Measurements from ENCODE around the gene PGM2L1. TPM values are rescaled to one million over a fixed set of nuclear protein-coding genes. Genes with fewer than 3 reads are reported as not detected.

Gene PGM2L1
- total RNA-seq, 1 donor from 2014 or later: 20.5 TPM

DNA sequence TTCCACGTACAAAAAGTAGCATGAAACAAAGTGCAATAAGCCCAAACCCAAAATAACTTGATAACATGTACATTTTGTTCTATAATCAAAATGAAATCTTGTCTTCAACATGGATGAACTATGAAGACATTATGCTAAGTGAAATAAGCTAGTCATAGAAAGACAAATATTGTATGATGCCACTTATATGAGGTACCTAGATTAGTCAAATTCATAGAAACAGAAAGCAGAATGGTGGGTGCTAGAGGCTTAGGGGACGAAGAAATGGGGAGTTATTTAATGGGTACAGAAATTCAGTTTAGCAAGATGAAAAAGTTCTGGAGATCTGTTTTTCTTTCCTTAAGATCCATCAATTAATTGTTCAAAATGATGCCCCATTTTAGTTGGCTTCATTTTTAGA, 7.5 kb downstream of the PGM2L1 start:
- peaks cover 5% of the 10 kb centered on the region for H3K4me1 Mint-ChIP-seq (ENCODE audit: low read depth)
- H3K36me3 Mint-ChIP-seq (ENCODE audit: insufficient read depth): no peaks in the 10 kb centered on the region
- DNase-seq (ENCODE audit: low spot score, unreplicated experiment): no peak
- TF ChIP-seq, protein P1, sequence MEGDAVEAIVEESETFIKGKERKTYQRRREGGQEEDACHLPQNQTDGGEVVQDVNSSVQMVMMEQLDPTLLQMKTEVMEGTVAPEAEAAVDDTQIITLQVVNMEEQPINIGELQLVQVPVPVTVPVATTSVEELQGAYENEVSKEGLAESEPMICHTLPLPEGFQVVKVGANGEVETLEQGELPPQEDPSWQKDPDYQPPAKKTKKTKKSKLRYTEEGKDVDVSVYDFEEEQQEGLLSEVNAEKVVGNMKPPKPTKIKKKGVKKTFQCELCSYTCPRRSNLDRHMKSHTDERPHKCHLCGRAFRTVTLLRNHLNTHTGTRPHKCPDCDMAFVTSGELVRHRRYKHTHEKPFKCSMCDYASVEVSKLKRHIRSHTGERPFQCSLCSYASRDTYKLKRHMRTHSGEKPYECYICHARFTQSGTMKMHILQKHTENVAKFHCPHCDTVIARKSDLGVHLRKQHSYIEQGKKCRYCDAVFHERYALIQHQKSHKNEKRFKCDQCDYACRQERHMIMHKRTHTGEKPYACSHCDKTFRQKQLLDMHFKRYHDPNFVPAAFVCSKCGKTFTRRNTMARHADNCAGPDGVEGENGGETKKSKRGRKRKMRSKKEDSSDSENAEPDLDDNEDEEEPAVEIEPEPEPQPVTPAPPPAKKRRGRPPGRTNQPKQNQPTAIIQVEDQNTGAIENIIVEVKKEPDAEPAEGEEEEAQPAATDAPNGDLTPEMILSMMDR (IDR thresholded peaks at IDR 0.05; ENCODE audit: unreplicated experiment): no peak
- no peaks in the 10 kb centered on the region for H3K27me3 Mint-ChIP-seq
- no peaks in the 10 kb centered on the region for H3K9me3 Mint-ChIP-seq (ENCODE audit: low read depth)
- H3K27ac Mint-ChIP-seq: no peak overlapping the region
- no peak overlapping the region for H3K4me3 Mint-ChIP-seq (ENCODE audit: low read depth)

DNA sequence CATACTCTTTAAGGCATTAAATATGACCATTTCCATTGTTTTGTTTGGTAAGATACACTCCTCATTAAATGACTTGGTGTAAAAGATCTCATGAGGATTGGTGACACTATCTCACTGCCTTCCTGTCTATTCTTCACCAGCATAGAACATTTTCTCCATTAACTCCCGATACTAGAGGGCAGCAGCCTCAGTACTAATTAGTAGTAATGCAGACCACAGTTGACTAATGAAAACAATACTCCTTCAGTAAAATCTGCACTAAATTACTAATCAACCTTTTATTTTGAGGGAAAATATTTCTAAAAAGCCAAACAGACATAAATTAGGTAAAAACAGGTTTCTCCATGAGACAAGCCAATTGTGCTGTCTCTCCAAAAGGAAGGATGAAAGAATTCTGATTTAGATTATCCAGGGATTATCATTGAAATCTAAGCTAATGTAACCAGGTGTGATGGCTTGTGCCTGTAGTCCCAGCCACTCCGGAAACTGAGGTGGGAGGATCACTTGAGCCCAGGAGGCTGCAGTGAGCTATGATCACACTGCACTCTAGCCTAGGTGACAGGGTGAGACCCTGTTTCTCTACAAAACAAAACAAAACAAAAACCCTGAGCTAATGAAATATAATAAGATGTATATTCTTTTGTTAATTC, 9.4 kb downstream of the PGM2L1 start:
- TF ChIP-seq, protein P1 (IDR thresholded peaks at IDR 0.05; ENCODE audit: unreplicated experiment): peak; percentile 84
- no peaks in the 10 kb centered on the region for H3K9me3 Mint-ChIP-seq (ENCODE audit: low read depth)
- H3K4me1 Mint-ChIP-seq (ENCODE audit: low read depth): peaks cover 3% of the 10 kb centered on the region
- H3K27ac Mint-ChIP-seq: peak overlapping the region; percentile 76
- H3K4me3 Mint-ChIP-seq (ENCODE audit: low read depth): no peak overlapping the region
- H3K27me3 Mint-ChIP-seq: no peaks in the 10 kb centered on the region
- no peaks in the 10 kb centered on the region for H3K36me3 Mint-ChIP-seq (ENCODE audit: insufficient read depth)
- no peak for DNase-seq (ENCODE audit: low spot score, unreplicated experiment)

DNA sequence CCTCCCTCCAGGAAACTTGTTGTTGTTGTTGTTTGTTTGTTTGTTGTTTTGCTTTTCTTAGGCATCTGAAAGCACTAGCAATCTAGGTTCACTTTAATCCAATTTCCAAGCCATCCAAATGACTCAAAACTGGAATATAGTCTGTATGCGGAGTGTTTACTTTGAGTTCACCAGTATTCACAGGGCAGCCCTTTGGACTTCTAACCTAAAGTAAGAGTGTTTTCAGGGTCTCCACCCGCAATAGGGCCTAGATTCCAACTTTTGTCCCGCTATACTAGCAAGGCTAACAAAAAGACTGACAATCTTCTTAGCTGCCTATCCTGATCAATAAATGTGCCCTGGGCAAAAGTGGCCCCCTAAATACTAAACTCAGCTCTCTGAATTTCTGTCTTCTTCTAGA, 13.6 kb downstream of the PGM2L1 start:
- Mint-ChIP-seq H3K4me3 (ENCODE audit: low read depth) (no peak overlapping the region), H3K27me3 (no peaks in the 10 kb centered on the region), H3K4me1 (ENCODE audit: low read depth) (peaks cover 2% of the 10 kb centered on the region), H3K36me3 (ENCODE audit: insufficient read depth) (peaks cover 2% of the 10 kb centered on the region), H3K9me3 (ENCODE audit: low read depth) (no peaks in the 10 kb centered on the region), H3K27ac (no peak overlapping the region)
- no peak for DNase-seq (ENCODE audit: low spot score, unreplicated experiment)
- TF ChIP-seq, protein P1 (IDR thresholded peaks at IDR 0.05; ENCODE audit: unreplicated experiment): no peak

DNA sequence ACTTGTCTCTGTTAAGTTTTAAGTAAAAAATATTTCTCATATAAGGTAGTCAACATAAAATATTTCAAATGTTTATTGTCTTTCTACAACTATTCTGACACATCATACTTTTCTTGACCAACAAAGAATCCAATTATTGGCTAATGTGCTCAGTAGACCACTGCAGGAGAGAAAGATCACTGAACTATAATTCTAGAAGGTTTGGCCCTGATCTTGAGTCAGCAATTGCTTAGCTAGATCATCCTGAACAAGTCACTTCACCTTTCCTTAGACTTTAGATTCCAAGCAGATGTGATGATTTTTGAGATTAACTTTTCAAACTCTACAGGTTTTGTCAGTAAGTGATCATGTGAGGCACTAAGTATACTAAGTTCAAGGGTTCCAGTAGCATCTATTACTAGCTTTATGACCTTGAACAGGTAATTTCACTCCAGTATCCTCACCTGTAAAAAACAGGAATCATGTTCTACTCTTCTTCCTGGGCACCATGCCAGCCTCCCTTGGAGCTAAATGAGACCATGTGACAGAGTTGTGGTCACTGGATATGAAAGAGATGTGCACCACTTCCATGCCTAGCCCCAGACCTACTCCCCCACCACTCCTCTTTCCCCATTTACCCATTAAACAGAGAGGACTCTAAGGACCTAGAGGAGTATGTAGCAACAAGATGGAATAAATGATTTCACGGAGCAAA, 17.3 kb downstream of the PGM2L1 start:
- Mint-ChIP-seq H3K27ac (no peak overlapping the region), H3K9me3 (ENCODE audit: low read depth) (peaks cover 3% of the 10 kb centered on the region)

DNA sequence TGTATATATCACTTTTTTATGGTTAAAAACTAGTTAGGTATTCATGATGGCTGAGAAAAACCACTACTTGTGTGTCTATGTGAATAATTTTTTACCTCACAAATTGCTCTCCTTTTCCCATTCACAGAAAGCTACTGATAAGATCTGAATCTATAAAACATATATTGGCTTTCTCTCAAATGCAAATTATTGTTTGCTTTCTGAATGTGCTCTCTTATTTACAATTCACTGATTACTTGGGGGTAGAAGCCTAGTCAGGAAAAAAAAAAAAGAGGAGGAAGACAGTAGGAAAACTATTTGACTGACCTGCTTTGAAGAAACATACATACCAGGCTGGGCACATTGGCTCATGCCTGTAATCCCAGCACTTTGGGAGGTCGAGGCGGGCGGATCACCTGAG, 20.5 kb downstream of the PGM2L1 start:
- H3K4me3 Mint-ChIP-seq (ENCODE audit: low read depth): no peak overlapping the region
- peaks cover 6% of the 10 kb centered on the region for H3K36me3 Mint-ChIP-seq (ENCODE audit: insufficient read depth)
- TF ChIP-seq, protein P1 (IDR thresholded peaks at IDR 0.05; ENCODE audit: unreplicated experiment): no peak
- no peaks in the 10 kb centered on the region for H3K27me3 Mint-ChIP-seq
- no peak overlapping the region for H3K27ac Mint-ChIP-seq
- no peak for DNase-seq (ENCODE audit: low spot score, unreplicated experiment)
- H3K4me1 Mint-ChIP-seq (ENCODE audit: low read depth): no peaks in the 10 kb centered on the region
- peaks cover 3% of the 10 kb centered on the region for H3K9me3 Mint-ChIP-seq (ENCODE audit: low read depth)

More for the DNA sequence above, 17.3 kb downstream of the PGM2L1 start:
- DNase-seq (ENCODE audit: low spot score, unreplicated experiment): no peak
- no peak overlapping the region for H3K4me3 Mint-ChIP-seq (ENCODE audit: low read depth)
- peaks cover 2% of the 10 kb centered on the region for H3K36me3 Mint-ChIP-seq (ENCODE audit: insufficient read depth)
- no peaks in the 10 kb centered on the region for H3K4me1 Mint-ChIP-seq (ENCODE audit: low read depth)
- TF ChIP-seq, protein P1 (IDR thresholded peaks at IDR 0.05; ENCODE audit: unreplicated experiment): no peak
- H3K27me3 Mint-ChIP-seq: no peaks in the 10 kb centered on the region

All from progenitor cell of endocrine pancreas (in vitro differentiated cells).